WERI-Rb-1 (cell line): Measurements from ENCODE around the gene NOL4L.

Source experiments
- DNase-seq: peaks from one replicate; pipeline ENCODE4 v3.0.0-alpha.2; 2020
- H3K27ac ChIP-seq: fragments of 250-450 bp; sonication (Bioruptor Pico); 2 replicates; pipeline ENCODE4 v1.5.1; 2020; ENCODE audit warnings: mild to moderate bottlenecking, moderate library complexity
- H3K27me3 ChIP-seq: fragments of 250-450 bp; sonication (Bioruptor Pico); 2 replicates; pipeline ENCODE4 v1.5.1; 2021; ENCODE audit warnings: mild to moderate bottlenecking, low read depth, moderate library complexity; ENCODE audit not compliant: insufficient read depth, severe bottlenecking
- H3K36me3 ChIP-seq: fragments of 250-450 bp; sonication (Bioruptor Pico); 2 replicates; pipeline ENCODE4 v1.5.1; 2020; ENCODE audit warnings: mild to moderate bottlenecking, moderate library complexity
- H3K4me3 ChIP-seq: 2 replicates; pipeline ENCODE4 v1.5.1; 2011; ENCODE audit warnings: low read depth, mild to moderate bottlenecking, control low read depth, low read length
- H3K9me3 ChIP-seq: fragments of 250-450 bp; sonication (Bioruptor Pico); 2 replicates; pipeline ENCODE4 v1.5.1; 2021; ENCODE audit warnings: mild to moderate bottlenecking, moderate library complexity; ENCODE audit not compliant: severe bottlenecking
- TF ChIP-seq, protein P1 (sequence below): IDR thresholded peaks from 2 replicates; pipeline ENCODE4 v1.5.1; 2011; ENCODE audit warnings: low read depth, mild to moderate bottlenecking, control low read depth, inconsistent platforms, low read length

Gene NOL4L

DNA sequence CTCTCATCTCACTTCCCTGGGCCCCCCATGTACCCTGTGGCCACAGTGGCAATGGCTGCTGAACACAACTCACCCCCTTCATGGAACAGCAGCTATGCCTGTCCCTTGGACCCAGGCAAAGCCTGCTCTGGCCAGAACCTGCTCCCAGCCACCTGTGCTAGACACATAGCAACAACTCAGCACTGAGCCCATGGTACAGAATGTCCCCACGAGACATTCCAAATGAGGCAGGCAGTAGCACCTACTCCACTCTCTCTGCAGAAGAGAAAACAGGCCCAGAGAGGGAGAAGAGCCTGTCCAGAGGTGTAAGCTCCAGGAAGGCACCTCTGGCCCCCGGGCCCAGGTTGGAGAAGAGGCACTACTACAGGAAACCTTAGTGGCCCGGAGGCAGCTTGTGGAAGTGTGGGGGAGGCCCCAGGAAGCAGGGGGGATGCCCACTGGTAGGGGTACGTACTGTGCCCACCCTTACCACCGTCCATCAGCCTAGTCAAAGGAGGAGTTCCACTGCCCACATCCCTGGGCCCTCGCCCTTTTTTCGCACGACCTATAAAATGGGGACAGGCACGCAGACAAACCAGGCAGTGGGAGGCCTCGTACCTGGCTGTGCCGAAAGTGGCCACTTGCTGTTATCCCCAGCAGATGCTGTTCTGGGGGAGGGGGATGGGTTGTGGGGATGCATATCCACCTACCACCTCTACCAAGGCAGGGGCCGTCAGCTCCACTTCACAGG, 129.8 kb downstream of the NOL4L start:
- Histone ChIP-seq H3K27ac (peak overlapping the region; percentile 96), H3K27me3 (no peaks in the 10 kb centered on the region), H3K36me3 (peaks cover 62% of the 10 kb centered on the region), H3K9me3 (no peaks in the 10 kb centered on the region), H3K4me3 (no peak overlapping the region)
- TF ChIP-seq, protein P1, sequence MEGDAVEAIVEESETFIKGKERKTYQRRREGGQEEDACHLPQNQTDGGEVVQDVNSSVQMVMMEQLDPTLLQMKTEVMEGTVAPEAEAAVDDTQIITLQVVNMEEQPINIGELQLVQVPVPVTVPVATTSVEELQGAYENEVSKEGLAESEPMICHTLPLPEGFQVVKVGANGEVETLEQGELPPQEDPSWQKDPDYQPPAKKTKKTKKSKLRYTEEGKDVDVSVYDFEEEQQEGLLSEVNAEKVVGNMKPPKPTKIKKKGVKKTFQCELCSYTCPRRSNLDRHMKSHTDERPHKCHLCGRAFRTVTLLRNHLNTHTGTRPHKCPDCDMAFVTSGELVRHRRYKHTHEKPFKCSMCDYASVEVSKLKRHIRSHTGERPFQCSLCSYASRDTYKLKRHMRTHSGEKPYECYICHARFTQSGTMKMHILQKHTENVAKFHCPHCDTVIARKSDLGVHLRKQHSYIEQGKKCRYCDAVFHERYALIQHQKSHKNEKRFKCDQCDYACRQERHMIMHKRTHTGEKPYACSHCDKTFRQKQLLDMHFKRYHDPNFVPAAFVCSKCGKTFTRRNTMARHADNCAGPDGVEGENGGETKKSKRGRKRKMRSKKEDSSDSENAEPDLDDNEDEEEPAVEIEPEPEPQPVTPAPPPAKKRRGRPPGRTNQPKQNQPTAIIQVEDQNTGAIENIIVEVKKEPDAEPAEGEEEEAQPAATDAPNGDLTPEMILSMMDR = no peak
- no peak for DNase-seq

DNA sequence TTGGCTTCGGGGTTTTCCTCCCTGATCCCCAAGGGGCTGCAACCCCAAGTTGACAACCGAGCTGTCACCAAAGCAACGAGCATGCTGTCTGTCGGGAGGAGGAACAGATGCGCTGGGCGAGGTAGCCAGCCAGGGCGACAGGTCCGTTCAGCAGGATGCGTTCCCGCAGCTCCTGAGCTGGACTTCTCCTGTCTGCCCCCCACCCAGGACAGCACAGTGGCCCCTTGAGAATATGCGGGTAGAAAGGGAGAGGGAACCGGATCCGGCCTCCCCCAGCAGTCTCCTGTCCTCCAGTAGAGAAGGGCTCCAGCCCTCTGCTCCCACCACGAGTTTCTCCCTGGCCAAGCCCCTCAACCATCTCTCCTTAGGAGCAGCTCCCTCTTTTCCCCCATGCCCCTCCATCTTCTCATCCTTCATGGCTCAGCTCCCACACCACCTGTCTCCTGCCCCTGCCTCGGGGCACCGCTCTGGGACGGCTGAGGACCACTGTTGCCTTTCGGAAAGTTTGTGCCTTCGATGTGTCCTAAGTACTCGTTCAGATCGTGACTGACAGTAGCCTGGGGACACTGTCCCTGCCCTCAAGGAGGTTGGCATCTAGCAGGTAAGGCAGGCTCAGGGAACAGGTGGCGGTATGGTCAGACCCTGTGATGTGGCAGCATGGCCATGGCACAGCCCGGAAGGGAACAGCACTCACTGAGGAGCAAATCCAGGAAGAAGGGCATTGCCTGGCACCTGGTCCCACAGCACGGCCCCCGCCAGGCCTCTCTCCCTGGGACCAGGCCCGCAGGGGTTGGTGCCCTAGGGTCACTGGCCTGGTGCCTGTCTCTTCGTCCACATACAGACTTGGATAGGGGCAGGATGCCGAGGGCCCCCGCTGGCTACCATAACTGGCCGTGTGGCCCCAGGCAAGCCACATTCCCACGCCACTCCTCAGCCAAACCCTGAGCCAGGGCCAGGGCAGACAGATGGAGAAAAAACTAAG, 130.7 kb downstream of the NOL4L start:
- no peak for DNase-seq
- H3K4me3 ChIP-seq = no peak overlapping the region
- H3K27ac ChIP-seq = peak overlapping the region; percentile 96; the same call in 1 of the 2 replicates
- TF ChIP-seq, protein P1 = no peak
- H3K36me3 ChIP-seq = peaks cover 61% of the 10 kb centered on the region
- no peaks in the 10 kb centered on the region for H3K27me3 ChIP-seq
- H3K9me3 ChIP-seq = no peaks in the 10 kb centered on the region

DNA sequence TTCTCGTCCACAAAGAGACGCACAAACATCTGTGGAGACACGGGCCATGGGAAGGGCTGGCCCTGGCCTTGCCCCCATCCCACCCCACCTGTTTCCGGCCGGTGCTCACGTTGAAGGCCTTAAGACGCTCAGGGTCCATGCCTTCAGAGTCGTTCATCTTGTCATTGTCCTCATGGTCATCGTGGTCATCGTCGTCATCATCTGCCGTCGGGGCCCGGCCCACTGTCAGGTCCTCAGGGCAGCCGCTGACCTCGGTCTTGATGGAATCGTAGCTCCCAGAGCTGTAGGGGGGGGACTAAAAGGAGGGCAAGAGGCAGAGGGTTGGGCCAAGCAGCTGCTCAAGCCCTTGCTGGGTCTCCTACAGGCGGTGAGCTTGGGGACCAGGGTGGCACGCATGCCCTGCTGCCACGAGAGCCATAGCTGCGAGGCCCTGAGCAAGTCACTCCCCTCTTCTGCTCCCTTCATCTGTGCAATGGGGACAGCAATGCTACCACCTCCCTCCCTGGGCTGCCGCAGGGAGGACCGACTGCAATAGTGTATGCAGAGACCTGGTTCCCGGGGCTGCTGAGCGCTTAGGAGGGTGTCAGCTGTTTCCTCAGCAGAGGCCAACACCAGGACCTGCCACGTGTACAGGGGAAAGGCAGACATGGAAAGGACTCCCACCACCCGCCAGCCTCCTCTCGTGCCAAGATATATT, 131.5 kb downstream of the NOL4L start:
- H3K27me3 ChIP-seq = no peaks in the 10 kb centered on the region
- no peak for DNase-seq
- no peak overlapping the region for H3K4me3 ChIP-seq
- H3K9me3 ChIP-seq = no peaks in the 10 kb centered on the region
- TF ChIP-seq, protein P1 = no peak
- H3K36me3 ChIP-seq = peaks cover 69% of the 10 kb centered on the region
- H3K27ac ChIP-seq = no peak overlapping the region; the same call in 1 of the 2 replicates

GRCh38 chr20:32452776-32453466, 132.2 kb downstream of the NOL4L start:
- H3K27me3 ChIP-seq = no peaks in the 10 kb centered on the region
- H3K9me3 ChIP-seq = no peaks in the 10 kb centered on the region
- no peak overlapping the region for H3K4me3 ChIP-seq
- peak overlapping the region; percentile 98 for H3K27ac ChIP-seq
- H3K36me3 ChIP-seq = peaks cover 76% of the 10 kb centered on the region
- TF ChIP-seq, protein P1 = no peak
- no peak for DNase-seq
